ENCODE results near the gene ZNF146. TPM values are rescaled to one million over a fixed set of nuclear protein-coding genes. Genes with fewer than 3 reads are reported as not detected.
"Not testable (repeated sequence)": the region's sequence is repeated elsewhere in the genome, so short reads cannot be mapped to it uniquely, and the experiment has no call there.

Gene ZNF146
- total RNA-seq: 57.8 and 60.7 TPM in 2 replicates

DNA sequence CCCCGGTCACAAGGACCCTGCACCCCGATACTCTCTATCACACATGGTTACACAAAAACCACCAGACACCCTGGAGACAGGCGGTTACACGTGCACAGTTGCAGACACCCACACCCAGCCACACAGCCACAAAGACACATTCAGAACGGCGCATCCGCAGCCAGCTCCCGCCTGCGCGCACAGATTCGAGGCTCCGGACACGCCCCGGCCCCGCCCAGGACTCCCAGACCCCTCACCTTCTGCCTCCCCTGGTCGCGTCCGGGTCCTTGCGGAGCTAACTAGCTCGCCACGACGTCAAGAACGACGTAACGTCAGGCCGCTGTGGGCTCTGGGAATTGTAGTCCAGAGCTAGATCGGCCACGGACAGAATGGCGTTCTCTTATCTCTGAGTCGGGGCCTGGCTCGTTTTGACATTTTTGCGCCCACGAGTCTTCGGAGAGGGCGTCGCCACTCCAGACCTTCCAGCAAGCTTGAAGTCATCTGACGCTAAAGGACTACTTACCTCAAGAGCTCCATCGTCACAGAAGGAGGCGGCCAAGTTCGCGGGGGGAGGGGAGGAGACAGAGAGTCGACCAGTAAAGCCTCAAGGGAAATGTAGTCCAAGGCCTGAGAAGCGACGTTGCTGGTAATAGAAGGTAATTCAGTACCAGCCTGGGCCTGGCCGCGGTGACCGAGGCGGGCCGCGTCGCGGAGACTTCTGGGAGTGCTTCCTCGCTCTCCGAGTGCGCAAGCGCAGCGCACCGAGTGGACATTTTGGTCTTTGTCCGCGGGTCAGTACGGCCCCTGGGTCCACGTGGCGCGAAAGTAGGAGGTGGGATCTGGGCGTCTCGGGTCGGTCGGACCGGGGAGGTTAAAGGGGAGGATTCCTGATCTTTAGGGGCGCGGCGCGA, at the start of gene ZNF146, which contains the start of gene ZNF565:
Gene ZNF146, plus strand, starts transcription at position 721 of the 890 bp plus-strand sequence. CDS start 21,335 bp downstream, outside the sequence.
Gene ZNF565, minus strand, starts transcription at position 280 of the 890 bp plus-strand sequence. CDS start 12,680 bp downstream, outside the sequence.
- intact Hi-C loops (cut with micrococcal nuclease): loop anchor here (1.0 to 10.0 kb wide), 31 partner anchors 44 to 1693 kb away; partner anchors contain the start of genes ALKBH6, COX6B1, ETV2 and PSENEN

- intact Hi-C loops (cut with micrococcal nuclease): no loop called here
Measured at GRCh38 chr19:36169084-36169760, 45.7 kb upstream of the ZNF146 start.

DNA sequence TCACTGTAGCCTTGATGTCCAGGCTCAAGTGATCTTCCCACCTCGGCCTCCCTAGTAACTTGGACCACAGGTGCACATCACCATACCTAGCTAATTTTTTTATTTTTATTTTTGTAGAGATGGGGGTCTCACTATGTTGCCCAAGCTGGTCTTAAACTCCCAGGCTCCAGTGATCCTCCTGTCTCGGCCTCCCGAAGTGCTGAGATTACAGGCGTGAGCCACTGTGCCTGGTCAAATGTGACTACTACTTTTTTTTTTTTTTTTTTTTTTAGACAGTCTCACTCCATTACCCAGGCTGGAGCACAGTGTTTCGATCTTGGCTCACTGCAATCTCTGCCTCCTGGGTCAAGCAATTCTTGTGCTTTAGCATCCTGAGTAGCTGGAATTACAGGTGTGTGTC, 42.1 kb upstream of the ZNF146 start:
- intact Hi-C loops (cut with micrococcal nuclease): loop anchor here (5.0 kb wide), 1 partner anchor 291 kb away; no protein-coding TSS in a partner anchor

DNA sequence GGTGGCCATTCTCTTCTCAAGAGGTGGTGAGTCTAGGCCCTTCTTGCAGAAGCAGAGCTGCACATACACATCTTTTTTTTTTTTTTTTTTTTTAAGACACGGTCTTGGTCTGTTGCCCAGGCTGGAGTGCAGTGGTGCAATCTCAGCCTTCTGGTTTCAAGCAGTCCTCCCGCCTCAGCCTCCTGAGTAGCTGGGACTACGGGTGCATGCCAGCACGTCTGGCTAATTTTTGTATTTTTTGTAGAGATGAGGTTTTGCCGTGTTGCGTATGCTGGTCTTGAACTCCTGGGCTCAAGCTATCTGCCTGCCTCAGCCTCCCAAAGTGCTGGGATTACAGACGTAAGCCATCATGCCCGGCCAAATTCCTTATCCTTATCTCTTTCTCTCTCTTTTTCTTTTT, 41.1 kb upstream of the ZNF146 start:
- intact Hi-C loops (cut with micrococcal nuclease): loop anchor here (5.0 kb wide), 1 partner anchor 292 kb away; no protein-coding TSS in a partner anchor

DNA sequence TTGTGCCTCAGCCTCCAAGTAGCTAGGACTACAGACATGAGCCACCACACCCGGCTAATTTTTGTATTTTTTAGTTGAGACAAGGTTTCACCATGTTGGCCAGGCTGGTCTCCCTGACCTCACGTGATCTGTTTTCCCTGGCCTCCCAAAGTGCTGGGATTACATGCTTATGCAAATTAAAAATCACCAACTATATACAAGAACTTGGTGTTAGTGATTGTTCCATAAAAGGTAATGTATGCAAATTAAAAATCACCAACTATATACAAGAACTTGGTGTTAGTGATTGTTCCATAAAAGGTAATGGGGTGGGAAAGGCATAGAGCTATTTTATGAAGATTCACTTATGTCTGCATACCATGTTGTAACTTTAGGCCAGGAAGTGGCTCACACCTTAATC, 35.8 kb upstream of the ZNF146 start:
- intact Hi-C loops (cut with micrococcal nuclease): not testable (repeated sequence)

DNA sequence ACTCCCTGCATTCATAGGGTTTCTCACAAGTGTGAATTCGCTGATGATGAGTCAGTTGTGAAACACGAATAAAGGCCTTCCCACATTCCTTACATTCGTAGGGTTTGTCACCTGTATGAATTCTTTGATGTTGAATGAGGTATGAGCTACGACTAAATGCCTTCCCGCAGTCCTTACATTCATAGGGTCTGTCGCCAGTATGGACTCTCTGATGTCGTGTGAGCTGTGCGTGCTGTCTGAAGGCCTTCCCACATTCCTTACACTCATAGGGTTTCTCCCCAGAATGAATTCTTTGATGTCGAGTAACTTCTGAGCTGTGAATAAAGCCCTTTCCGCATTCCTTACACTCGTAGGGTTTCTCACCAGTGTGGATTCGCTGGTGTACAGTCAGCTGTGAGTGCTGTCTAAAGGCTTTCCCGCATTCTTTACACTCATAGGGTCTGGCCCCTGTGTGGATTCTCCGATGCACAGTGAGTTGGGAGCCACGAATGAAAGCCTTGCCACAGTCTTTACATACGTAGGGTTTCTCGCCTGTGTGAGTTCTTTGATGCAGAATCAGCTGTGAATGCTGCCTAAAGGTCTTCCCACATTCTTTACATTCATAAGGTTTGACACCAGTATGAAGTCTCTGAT, 32.2 kb upstream of the ZNF146 start:
- intact Hi-C loops (cut with micrococcal nuclease): no loop called here

DNA sequence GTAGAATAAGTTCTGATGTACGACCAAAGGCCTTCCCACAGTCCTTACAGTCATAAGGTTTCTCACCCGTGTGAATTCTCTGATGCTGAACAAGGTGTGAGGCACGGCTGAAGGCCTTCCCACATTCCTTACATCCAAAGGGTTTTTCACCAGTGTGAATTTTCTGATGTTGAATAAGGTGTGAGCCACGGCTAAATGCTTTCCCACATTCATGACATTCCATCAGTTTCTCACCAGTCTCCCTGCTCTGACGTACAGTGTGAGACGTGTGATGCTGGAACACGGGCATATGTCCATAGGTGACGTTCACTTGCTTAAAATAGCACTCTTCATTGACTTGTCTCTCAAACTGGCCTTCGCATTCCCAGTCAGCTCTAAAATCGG, 31.7 kb upstream of the ZNF146 start:
- intact Hi-C loops (cut with micrococcal nuclease): no loop called here

DNA sequence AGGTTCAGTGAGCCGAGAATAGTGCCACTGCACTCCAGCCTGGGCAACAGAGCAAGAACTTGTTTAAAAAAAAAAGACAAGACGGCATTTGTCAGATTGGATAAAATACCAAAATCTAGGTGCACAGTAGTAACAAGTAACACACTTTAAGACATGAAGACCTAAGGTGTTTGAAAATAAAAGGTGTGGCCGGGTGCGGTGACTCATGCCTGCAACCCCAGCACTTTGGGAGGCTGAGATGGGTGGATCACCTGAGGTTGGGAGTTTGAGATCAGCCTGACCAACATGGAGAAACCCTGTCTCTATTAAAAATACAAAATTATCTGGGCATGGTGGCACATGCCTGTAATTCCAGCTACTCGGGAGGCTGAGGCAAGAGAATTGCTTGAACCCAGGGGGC, 28.2 kb upstream of the ZNF146 start:
- intact Hi-C loops (cut with micrococcal nuclease): not testable (repeated sequence)

- intact Hi-C loops (cut with micrococcal nuclease): no loop called here
Measured at GRCh38 chr19:36196249-36196648, 18.7 kb upstream of the ZNF146 start.

GRCh38 chr19:36198119-36198518, 16.8 kb upstream of the ZNF146 start:
- intact Hi-C loops (cut with micrococcal nuclease): no loop called here

GRCh38 chr19:36201684-36202083, 13.2 kb upstream of the ZNF146 start:
- intact Hi-C loops (cut with micrococcal nuclease): no loop called here

GRCh38 chr19:36203293-36203692, 11.6 kb upstream of the ZNF146 start:
- intact Hi-C loops (cut with micrococcal nuclease): no loop called here

GRCh38 chr19:36207605-36208252, 7.2 kb upstream of the ZNF146 start:
- intact Hi-C loops (cut with micrococcal nuclease): no loop called here

DNA sequence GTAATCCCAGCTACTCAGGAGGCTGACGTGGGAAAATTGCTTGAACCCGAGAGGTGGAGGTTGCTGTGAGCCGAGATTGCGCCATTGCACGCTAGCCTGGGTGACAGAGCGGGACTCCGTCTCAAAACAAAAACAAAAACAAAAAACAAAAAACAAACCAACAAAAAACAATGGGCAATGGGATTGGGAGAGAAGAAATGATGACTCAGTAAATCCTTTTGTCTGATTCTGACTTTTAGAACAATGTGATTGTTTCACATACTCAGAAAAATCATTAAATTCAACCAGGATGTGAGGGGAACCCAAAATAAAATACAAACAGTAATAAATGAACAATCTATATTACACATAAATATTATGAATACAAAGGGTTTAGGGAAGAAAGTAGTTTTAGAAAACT, 5.5 kb upstream of the ZNF146 start:
- intact Hi-C loops (cut with micrococcal nuclease): no loop called here

DNA sequence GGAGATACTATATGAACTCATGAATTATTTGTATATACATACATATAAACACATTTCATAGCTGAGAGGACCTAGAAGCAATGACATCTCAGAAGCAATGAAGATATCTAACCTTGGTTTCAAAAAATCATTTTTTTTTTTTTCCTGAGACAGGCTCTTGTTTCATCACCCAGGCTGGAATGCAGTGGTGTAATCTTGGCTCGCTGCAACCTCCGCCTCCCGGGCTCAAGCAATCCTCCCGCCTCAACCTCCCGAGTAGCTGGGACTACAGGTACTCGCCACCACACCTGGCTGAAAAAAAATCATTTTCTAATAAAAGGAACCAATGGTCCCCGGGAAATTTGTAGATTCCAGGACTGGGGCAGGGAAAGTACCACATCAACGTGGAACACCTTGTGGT, 4.4 kb upstream of the ZNF146 start:
- intact Hi-C loops (cut with micrococcal nuclease): loop anchor here (5.0 to 10.0 kb wide), 4 partner anchors 207 to 1444 kb away; partner anchors contain the start of genes COX6B1, ETV2, ZFP30 and ZFP82

DNA sequence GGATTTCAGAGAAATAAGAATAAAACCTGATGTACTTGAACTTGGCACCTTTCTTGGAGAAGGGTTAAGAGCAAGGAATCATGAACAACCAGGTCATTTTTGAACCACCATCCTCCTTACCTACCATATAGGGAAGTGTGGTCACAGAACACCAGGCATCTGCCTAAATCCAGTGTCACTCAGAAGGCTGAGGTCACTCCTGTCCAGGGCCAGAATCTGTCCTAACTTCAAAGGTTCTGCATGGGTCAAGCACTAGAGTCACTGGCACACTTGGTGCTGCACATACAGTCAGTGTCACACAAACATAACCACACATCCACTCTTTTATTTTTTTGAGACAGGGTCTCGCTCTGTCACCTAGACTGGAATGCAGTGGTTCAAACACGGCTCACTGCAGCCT, 2.0 kb upstream of the ZNF146 start:
- intact Hi-C loops (cut with micrococcal nuclease): loop anchor here (5.0 to 10.0 kb wide), 4 partner anchors 204 to 1442 kb away; partner anchors contain the start of genes COX6B1, ETV2, ZFP30 and ZFP82

DNA sequence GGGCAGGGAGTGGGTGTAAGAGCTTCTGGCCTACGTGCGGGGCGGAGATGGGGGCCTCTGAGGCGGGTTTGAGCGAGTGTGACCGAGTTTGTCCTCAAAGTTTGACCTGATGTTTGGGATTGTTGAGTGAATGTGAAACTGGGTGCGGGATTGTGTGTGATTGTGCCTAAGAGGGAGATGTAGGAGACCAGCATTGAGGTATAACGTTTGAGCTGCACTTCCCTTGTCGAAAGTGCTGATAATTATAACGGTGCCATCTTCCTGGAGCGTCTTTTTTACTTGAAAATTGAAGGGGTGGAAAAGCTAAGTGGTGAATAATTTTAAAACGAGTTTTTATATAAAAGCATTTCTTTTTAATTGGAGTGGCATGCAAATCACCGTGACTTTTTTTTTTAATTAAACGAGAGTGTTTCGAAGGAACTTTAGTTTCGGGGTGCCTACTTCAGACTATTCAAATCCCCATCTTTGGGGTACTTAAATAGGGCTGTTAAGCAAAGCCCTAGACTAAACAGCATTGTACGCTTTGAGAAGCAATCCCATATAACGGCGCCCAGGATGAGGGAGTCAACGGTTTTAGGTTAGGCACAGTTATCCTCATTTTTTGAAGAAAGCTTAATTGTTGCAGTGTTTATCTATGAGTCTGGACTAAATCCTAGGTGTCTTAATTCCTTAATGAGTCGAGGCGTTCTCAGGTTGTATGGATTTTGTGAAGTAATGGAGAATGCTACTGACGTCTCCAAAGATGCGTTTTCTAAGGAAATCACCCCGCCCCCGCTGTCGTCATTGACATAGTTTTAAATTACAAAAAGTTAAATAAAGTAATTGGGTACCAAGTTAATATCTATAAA, 594 bp downstream of the ZNF146 start:
- intact Hi-C loops (cut with micrococcal nuclease): loop anchor here (1.0 to 10.0 kb wide), 7 partner anchors 313 to 1439 kb away; partner anchors contain the start of genes COX6B1, ETV2, ZFP30 and ZNF260

GRCh38 chr19:36221474-36221873, 6.6 kb downstream of the ZNF146 start:
- intact Hi-C loops (cut with micrococcal nuclease): no loop called here

DNA sequence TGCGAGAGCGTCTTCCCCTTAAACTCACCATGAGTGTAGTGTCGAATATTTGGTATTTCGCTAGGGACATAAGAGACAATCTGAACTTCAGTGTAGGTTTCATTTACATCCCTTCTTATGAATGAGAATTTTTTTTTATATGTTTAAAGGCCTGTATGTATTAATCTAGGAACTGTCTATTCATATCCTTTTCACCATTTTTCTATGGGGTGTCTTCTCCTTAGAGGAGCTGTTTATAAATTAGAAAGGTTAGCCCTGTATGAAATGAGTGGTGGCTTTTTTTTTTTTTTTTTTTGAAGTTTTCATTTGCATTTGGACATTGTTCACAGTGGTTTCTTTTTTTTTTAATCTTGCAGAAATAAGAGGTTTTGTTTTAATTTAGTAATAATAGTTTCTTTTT, 7.6 kb downstream of the ZNF146 start:
- intact Hi-C loops (cut with micrococcal nuclease): no loop called here

Measured in T-helper 1 cell treated with Interleukin-12 subunit alpha and Interleukin-12 subunit beta and Interleukin-4 antibody, amounts not matched to agents 30 ng/mL and 1 ng/mL, for 36 hours (primary cell).